Measurements from ENCODE around the gene PRLR. TPM values are rescaled to one million over a fixed set of nuclear protein-coding genes. Genes with fewer than 3 reads are reported as not detected.

PRLR gene
- total RNA-seq, 2 experiments from 2014 or later: 0.03 TPM; not detected in 1

DNA sequence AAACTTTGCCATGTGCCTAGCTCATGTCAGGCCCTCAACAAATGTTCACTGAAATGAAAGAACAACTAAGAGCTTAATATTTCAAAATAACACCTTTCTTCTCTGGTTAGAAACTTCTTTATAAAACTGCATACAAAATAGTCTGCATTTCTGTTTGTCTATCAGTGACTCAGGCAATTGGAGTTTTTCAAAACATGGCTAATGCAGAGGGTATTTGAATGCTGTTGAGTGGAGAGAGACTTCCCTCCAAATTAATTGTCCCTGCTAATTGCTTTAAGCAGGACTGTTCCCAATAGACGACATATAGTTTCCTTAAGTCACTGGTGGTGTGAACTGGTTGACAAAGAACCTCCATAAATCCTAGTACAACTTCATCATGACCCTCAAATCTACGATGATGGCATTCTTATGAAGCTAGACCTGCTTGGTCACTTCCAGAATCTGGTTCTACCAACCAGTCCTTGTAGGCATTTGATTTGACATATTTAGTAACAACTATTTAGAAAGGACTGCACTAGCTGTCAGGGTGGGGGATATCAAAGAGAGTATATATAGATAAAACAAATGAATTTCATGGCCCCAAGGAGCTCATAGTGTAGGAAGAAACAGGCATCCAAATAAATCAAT, 84.5 kb downstream of the PRLR start:
- no peak overlapping the region for H3K27ac Mint-ChIP-seq
- H3K9me3 ChIP-seq (ENCODE audit: control insufficient read depth in 1 of 2, insufficient read depth in 1 of 2, low read length in 2 of 2): no peaks in the 10 kb centered on the region
- no peaks in the 10 kb centered on the region for H3K36me3 Mint-ChIP-seq (ENCODE audit: low read depth)
- ChIA-PET POLR2A (no interaction called here), CTCF (no interaction called here)
- TF ChIP-seq, protein P1, sequence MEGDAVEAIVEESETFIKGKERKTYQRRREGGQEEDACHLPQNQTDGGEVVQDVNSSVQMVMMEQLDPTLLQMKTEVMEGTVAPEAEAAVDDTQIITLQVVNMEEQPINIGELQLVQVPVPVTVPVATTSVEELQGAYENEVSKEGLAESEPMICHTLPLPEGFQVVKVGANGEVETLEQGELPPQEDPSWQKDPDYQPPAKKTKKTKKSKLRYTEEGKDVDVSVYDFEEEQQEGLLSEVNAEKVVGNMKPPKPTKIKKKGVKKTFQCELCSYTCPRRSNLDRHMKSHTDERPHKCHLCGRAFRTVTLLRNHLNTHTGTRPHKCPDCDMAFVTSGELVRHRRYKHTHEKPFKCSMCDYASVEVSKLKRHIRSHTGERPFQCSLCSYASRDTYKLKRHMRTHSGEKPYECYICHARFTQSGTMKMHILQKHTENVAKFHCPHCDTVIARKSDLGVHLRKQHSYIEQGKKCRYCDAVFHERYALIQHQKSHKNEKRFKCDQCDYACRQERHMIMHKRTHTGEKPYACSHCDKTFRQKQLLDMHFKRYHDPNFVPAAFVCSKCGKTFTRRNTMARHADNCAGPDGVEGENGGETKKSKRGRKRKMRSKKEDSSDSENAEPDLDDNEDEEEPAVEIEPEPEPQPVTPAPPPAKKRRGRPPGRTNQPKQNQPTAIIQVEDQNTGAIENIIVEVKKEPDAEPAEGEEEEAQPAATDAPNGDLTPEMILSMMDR (IDR thresholded peaks at IDR 0.05): no peak
- DNase-seq: no peak
- no peak overlapping the region for H3K27ac ChIP-seq (ENCODE audit: low read depth in 1 of 2, low read length in 2 of 2)
- H3K9me3 Mint-ChIP-seq: no peaks in the 10 kb centered on the region
- H3K4me1 ChIP-seq (ENCODE audit: insufficient read depth, low read length): no peaks in the 10 kb centered on the region
- peaks cover 33% of the 10 kb centered on the region for H3K27me3 Mint-ChIP-seq
- no peaks in the 10 kb centered on the region for H3K36me3 ChIP-seq (ENCODE audit: insufficient read depth, low read length)
- H3K4me1 Mint-ChIP-seq (ENCODE audit: low read depth): no peaks in the 10 kb centered on the region
- H3K4me3 ChIP-seq (ENCODE audit: low read length): no peak overlapping the region
- no peak overlapping the region for H3K4me3 Mint-ChIP-seq
- intact Hi-C loops (cut with DNase I, micrococcal nuclease): no loop called here
- peaks cover 4% of the 10 kb centered on the region in 2 experiments for H3K27me3 ChIP-seq (ENCODE audit: control insufficient read depth in 1 of 2, insufficient read depth in 2 of 2, low read length in 2 of 2)
- ATAC-seq (ENCODE audit: poor library complexity): no peak

DNA sequence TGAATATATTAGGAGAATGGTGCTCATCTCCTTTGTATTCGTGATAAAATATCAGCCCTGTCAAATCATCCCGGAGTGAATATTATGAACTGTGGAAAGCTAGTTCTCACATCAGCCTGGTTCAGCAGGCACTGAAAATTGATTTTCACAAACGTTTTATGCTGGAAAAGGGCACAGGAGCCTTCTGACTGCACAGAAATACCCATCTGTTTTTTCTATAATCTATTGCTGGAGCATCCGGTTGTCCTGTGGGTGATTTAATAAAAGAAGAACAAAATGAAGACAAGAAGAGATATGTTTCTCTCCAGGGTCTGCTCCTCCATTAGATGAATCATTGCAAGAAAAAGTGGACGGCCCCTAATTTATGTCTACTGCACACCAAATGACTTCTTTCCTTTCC, 85.3 kb downstream of the PRLR start:
- H3K9me3 Mint-ChIP-seq: no peaks in the 10 kb centered on the region
- Histone ChIP-seq H3K36me3 (ENCODE audit: insufficient read depth, low read length) (no peaks in the 10 kb centered on the region), H3K4me1 (ENCODE audit: insufficient read depth, low read length) (no peaks in the 10 kb centered on the region), H3K4me3 (ENCODE audit: low read length) (no peak overlapping the region), H3K27me3 (ENCODE audit: control insufficient read depth in 1 of 2, insufficient read depth in 2 of 2, low read length in 2 of 2) (peaks cover 4% of the 10 kb centered on the region in 2 experiments), H3K9me3 (ENCODE audit: control insufficient read depth in 1 of 2, insufficient read depth in 1 of 2, low read length in 2 of 2) (no peaks in the 10 kb centered on the region), H3K27ac (ENCODE audit: low read depth in 1 of 2, low read length in 2 of 2) (no peak overlapping the region)
- no peak overlapping the region for H3K27ac Mint-ChIP-seq
- ATAC-seq (ENCODE audit: poor library complexity) (no peak), DNase-seq (no peak)
- ChIA-PET POLR2A (no interaction called here), CTCF (no interaction called here)
- H3K36me3 Mint-ChIP-seq (ENCODE audit: low read depth): no peaks in the 10 kb centered on the region
- H3K4me1 Mint-ChIP-seq (ENCODE audit: low read depth): no peaks in the 10 kb centered on the region
- no peak overlapping the region for H3K4me3 Mint-ChIP-seq
- intact Hi-C loops (cut with DNase I, micrococcal nuclease): no loop called here
- TF ChIP-seq, protein P1 (IDR thresholded peaks at IDR 0.05): no peak
- peaks cover 29% of the 10 kb centered on the region for H3K27me3 Mint-ChIP-seq

DNA sequence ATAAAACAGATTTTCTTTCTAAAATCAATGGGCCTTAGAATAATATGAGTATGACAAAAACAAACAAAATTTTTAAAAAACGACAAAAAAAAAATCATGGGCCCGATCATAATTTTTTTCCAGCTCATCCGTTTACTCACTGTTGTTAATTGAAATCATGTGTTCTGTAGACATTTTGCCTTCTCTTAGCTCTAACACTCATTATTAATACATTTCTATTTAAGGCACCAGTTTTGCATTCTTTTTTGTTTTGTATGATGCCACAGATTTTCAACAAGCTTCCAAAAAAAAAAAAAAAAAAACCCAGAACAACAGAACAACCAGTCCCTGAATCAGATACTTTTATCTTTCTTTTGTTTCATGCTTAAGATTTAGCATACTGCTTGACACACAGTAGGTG, 86.4 kb downstream of the PRLR start:
- TF ChIP-seq, protein P1 (IDR thresholded peaks at IDR 0.05): no peak
- Histone ChIP-seq H3K27ac (ENCODE audit: low read depth in 1 of 2, low read length in 2 of 2) (no peak overlapping the region), H3K4me1 (ENCODE audit: insufficient read depth, low read length) (no peaks in the 10 kb centered on the region), H3K27me3 (ENCODE audit: control insufficient read depth in 1 of 2, insufficient read depth in 2 of 2, low read length in 2 of 2) (peaks cover 4% of the 10 kb centered on the region in 2 experiments), H3K4me3 (ENCODE audit: low read length) (no peak overlapping the region), H3K36me3 (ENCODE audit: insufficient read depth, low read length) (no peaks in the 10 kb centered on the region), H3K9me3 (ENCODE audit: control insufficient read depth in 1 of 2, insufficient read depth in 1 of 2, low read length in 2 of 2) (no peaks in the 10 kb centered on the region)
- Mint-ChIP-seq H3K9me3 (no peaks in the 10 kb centered on the region), H3K4me1 (ENCODE audit: low read depth) (no peaks in the 10 kb centered on the region), H3K27me3 (peaks cover 29% of the 10 kb centered on the region), H3K36me3 (ENCODE audit: low read depth) (no peaks in the 10 kb centered on the region), H3K4me3 (no peak overlapping the region), H3K27ac (no peak overlapping the region)
- ATAC-seq (ENCODE audit: poor library complexity): no peak
- intact Hi-C loops (cut with DNase I, micrococcal nuclease): no loop called here
- ChIA-PET CTCF (no interaction called here), POLR2A (no interaction called here)
- DNase-seq: no peak
